ENCODE measurements around the gene DPP6.

DNA sequence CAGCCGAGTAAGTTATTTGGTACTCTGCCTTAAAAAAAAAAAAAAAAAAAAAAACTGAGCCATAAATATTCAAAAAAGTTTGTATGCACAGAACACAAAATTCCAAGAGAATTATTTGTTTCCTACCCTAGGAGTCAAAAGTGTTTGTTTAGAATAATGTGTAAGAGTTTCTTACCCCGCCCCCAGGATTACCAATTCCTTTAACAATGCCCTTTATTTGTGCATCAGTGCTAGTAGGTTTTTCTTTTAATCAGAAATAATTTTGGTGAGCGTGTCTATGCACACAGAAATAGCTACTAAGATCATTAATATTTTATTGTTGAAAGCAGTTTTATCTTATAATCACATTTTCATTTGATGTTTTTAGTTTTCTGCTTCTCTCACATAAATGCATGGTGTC, 374.6 kb downstream of the DPP6 start:
- TF ChIP-seq, protein P1, sequence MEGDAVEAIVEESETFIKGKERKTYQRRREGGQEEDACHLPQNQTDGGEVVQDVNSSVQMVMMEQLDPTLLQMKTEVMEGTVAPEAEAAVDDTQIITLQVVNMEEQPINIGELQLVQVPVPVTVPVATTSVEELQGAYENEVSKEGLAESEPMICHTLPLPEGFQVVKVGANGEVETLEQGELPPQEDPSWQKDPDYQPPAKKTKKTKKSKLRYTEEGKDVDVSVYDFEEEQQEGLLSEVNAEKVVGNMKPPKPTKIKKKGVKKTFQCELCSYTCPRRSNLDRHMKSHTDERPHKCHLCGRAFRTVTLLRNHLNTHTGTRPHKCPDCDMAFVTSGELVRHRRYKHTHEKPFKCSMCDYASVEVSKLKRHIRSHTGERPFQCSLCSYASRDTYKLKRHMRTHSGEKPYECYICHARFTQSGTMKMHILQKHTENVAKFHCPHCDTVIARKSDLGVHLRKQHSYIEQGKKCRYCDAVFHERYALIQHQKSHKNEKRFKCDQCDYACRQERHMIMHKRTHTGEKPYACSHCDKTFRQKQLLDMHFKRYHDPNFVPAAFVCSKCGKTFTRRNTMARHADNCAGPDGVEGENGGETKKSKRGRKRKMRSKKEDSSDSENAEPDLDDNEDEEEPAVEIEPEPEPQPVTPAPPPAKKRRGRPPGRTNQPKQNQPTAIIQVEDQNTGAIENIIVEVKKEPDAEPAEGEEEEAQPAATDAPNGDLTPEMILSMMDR (IDR thresholded peaks at IDR 0.05): no peak
- TF ChIP-seq POLR2A (IDR thresholded peaks at IDR 0.05): no peak
